T47D (cell line): ENCODE results near the gene LTA.

Source experiments
- DNase-seq, 2 experiments: peaks; one replicate each; pipeline versions ENCODE4 v3.0.0 to v3.0.0-alpha.2; 2011 to 2012; ENCODE audit warnings: low read depth in 1 of 2, low spot score in 1 of 2
- JUND ChIP-seq: IDR thresholded peaks from 2 replicates; pipeline ENCODE4 v1.6.1; 2012; ENCODE audit warnings: low read depth
- in situ Hi-C: cut with HindIII; loops from 2 replicates; pipeline ENCODE4 v1.10.0; 2016; ENCODE audit warnings: low sequenced_read_pairs, low pct_unique_long_range_greater_than_20kb

The LTA gene

DNA sequence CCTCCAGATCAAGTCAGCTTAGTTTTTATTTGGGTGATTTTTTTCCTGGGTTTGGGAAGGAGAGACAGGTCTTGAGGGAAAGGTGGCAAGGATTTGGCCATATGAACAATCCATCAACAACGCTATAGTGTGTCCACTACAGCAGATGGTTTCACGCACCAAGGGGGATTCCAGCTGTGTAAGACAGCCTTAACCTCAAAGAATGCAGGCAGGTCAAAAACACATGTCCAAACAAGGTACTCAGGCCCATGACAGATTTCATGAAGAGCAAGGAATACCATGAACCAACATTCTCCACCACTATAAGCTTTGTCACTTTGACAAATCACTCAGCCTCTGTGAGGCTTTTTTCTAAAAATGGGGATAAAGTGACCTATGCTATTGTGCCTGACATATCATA, 44.9 kb downstream of the LTA start:
- TF ChIP-seq JUND: no peak
- in situ Hi-C loops: no loop called here
- no peak for DNase-seq

- peak; percentile 93 to 100 for DNase-seq
- in situ Hi-C loops: no loop called here
- no peak for TF ChIP-seq JUND
These were observed 47.9 kb downstream of the LTA start for GRCh38 chr6:31619805-31620585.

DNA sequence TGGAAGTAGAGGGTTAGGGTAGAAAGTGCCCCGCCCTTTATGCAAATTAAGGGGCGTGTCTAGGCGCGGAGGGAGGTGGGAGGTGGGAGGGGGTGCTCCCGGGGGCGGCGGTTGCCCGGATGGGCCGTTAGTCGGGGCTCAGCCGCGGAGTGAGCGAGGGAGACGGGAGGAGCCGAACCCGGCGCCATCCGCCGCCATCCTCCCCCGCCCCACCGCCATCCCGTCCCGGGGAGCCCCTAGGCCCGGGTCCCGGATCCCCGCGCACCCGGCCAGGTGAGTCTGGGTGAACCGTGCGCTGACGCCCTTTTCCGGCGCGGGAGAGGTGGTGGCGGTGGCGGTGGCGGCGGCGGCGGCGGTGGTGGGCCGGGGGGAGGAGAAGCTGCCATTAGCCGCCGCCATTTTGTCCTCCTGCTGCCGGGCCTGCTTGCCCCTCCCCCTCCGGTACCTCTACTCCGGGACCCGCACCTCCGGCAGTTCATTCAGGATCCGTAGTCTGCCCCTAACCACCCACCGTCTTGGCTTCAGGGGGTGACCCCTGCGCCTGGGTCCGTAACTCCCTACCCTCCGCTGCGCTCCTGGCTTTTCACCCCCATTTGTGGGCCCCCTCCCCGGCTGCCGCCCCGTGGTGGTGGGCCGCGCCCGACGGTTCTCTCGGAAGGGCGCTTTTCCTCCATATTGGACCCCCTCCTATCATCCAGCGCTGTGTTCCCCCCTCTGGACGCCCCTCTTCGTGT, 48.7 kb downstream of the LTA start, which contains the start of gene PRRC2A:
Gene PRRC2A, plus strand, starts transcription at position 130 of the 734 bp plus-strand sequence. CDS start 2,075 bp downstream, outside the sequence.
- peak in 1 of 2 experiments; percentile 52 for DNase-seq
- in situ Hi-C loops: no loop called here
- TF ChIP-seq JUND: no peak

- no peak for TF ChIP-seq JUND
- in situ Hi-C loops: no loop called here
- DNase-seq: no peak
These were observed 49.3 kb downstream of the LTA start for GRCh38 chr6:31621320-31621939.

DNA sequence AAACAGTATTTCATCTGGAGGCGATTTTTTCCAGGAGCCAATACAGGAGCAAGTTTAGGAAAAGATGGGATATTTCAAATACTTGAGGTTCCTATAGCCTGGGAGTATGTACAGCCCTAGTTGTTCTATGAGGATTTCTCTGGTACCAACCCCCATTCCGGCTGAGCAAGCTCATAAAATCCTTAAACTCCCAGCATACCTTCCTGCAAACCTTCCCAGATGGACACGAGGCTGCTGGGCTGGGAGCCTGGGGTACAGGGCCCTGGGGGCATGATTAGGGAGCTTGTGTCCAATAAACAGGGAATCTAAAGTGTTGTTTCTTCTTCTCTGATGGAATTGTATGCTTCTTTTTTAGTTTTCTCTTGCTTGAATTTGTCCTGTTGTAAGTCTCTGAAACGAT, 49.9 kb downstream of the LTA start:
- TF ChIP-seq JUND: no peak
- DNase-seq: peak; percentile 66 to 81
- in situ Hi-C loops: no loop called here

- TF ChIP-seq JUND: no peak
- DNase-seq: peak; percentile 58 to 90
- in situ Hi-C loops: no loop called here
These were observed 50.6 kb downstream of the LTA start for GRCh38 chr6:31622684-31623091.
